Measurements from ENCODE around the gene KIT.

- no peak for TF ChIP-seq CTCF (IDR thresholded peaks at IDR 0.05; ENCODE audit: poor library complexity)
- no peak for TF ChIP-seq EZH2phosphoT487 (IDR thresholded peaks at IDR 0.05; ENCODE audit: low read depth, severe bottlenecking, unreplicated experiment)
Measured at GRCh38 chr4:54657185-54657550, 589 bp upstream of the KIT start.
